ENCODE measurements around the gene KCTD3.

Gene KCTD3

DNA sequence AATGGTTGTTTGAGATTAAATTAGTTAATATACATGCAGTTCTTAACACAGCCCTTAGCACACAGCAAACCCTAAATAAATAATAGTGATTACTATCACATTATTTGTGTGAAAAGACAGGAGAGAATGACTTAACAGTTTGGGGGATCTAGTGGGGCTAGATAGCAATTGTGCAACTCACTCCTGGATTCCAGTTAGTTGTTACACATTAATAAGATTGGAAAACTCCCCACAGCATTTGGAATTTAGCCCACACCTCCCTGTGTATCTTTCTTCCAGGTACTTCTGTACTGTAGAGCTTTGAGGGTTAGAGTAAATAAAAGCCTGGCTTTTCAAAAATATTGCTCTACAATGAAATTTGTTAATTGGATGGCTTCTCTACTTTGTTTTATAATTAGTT, 93.2 kb downstream of the KCTD3 start:
- no peak for DNase-seq

DNA sequence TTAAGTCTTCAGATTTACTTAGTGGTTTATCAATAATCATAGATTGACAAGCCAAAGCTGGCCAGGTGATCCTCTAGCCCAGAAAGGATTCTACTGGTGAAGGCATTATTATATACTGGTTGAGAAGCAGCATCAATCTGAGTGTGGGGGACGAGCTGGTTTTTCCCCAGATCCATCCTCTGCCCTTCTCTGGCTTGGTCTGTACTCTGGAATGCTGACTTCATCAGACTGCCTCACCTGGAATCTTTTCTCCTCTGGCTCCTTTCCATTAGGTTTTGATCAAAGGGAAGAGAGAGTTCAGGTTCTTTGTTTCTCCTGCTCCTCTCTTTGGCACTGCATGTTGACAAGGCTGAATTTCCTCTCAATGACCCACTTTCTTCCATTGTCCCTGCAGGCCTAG, 93.9 kb downstream of the KCTD3 start:
- DNase-seq: no peak

DNA sequence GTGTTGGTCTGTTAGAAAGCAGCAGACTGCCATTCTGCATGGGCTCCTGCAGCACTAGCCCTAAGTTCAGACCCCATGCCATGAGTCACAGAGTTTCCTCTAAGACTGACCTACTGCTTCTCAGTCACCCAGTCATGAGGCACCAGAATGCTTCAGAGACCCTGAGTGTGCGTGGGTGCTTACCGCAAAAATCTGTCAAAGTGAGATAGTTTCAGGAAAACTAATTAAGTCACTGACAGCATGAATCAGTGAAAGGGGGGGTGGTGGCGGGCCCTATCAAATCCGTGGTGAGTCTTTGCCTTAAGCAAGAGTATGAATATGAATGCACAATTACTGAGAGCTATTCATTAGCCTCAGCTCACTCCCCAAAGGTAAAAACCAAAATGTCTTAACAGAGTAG, 98.1 kb downstream of the KCTD3 start:
- DNase-seq: no peak

DNA sequence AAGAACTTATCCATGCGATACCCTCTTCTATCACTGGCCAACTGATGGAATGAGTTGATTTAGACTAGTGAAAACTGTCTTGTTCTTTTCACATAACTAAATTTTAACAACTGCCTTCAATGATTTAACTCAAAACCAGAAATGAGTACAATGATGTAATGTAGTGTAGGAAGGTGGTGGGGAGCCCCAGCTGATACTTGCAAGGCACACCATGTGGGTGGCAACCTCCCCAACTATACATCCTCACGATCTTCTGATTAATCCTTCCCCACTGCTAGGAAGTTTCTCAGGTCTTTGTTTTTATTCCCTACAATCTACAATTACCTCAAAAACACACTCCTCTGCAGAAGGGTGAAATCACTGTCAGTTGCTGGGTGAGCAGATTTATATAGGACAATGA, 100.7 kb downstream of the KCTD3 start:
- DNase-seq: no peak

DNA sequence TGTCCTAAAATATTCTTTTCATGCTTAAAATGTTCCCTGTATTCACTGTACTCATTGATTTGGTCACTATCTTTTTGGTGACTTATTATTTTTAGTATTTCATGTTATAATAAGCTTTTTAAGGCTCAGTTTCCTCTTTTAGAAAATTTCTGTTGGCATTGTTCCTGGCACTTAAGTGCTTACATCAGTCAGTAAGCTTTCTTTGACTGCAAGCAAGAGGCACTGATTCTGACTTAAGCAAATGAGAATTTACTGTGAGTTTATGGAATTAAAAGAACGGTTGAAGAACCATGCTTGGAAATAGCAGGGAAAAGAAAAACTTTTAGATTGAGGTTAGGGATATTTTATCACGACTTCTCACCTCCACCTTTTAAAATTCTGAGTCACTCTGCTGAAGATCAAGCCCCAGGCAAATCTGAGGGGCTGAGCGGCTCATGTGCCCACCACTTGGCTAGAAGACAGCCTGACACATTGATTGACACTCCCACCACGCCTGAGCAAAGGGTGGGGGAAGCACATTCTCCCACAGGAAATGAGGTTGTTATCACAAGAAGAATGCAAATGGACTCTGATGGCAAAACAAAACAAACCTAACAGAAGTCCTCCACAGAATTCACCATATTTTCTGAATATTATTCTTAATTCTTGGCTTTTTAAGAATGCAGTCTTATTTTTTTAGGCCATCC, 102.8 kb downstream of the KCTD3 start:
- no peak for DNase-seq
